ENCODE measurements around the gene CCDC134. TPM values are rescaled to one million over a fixed set of nuclear protein-coding genes. Genes with fewer than 3 reads are reported as not detected.

The CCDC134 gene
- total and polyA plus RNA-seq, 9 of the 15 experiments (the other 6 are each of a cell fraction or from before 2014, with no cell fraction given) = 0.56 to 11.9 (median 5.3) TPM

GRCh38 chr22:41816871-41817270, 16.4 kb downstream of the CCDC134 start (continued):
- TF ChIP-seq, protein P1, sequence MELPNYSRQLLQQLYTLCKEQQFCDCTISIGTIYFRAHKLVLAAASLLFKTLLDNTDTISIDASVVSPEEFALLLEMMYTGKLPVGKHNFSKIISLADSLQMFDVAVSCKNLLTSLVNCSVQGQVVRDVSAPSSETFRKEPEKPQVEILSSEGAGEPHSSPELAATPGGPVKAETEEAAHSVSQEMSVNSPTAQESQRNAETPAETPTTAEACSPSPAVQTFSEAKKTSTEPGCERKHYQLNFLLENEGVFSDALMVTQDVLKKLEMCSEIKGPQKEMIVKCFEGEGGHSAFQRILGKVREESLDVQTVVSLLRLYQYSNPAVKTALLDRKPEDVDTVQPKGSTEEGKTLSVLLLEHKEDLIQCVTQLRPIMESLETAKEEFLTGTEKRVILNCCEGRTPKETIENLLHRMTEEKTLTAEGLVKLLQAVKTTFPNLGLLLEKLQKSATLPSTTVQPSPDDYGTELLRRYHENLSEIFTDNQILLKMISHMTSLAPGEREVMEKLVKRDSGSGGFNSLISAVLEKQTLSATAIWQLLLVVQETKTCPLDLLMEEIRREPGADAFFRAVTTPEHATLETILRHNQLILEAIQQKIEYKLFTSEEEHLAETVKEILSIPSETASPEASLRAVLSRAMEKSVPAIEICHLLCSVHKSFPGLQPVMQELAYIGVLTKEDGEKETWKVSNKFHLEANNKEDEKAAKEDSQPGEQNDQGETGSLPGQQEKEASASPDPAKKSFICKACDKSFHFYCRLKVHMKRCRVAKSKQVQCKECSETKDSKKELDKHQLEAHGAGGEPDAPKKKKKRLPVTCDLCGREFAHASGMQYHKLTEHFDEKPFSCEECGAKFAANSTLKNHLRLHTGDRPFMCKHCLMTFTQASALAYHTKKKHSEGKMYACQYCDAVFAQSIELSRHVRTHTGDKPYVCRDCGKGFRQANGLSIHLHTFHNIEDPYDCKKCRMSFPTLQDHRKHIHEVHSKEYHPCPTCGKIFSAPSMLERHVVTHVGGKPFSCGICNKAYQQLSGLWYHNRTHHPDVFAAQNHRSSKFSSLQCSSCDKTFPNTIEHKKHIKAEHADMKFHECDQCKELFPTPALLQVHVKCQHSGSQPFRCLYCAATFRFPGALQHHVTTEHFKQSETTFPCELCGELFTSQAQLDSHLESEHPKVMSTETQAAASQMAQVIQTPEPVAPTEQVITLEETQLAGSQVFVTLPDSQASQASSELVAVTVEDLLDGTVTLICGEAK (IDR thresholded peaks at IDR 0.05) = no peak
- TF ChIP-seq, protein P1 (CRISPR knock-in tag; IDR thresholded peaks at IDR 0.05) = no peak
- no peak for TF ChIP-seq GTF3C2 (IDR thresholded peaks at IDR 0.05; ENCODE audit: borderline replicate concordance, extremely low read depth, insufficient read length)

Data from K562 (cell line).